HG03097 (cell line): ENCODE data around the gene UNC5CL.
"Not testable (repeated sequence)": the region's sequence is repeated elsewhere in the genome, so short reads cannot be mapped to it uniquely, and the experiment has no call there.

Source experiments
- ATAC-seq: cut with Tn5 transposase; IDR thresholded peaks from one replicate; pipeline ENCODE4 v1.9.1; 2021; ENCODE audit not compliant: unreplicated experiment, low FRiP score

UNC5CL gene

DNA sequence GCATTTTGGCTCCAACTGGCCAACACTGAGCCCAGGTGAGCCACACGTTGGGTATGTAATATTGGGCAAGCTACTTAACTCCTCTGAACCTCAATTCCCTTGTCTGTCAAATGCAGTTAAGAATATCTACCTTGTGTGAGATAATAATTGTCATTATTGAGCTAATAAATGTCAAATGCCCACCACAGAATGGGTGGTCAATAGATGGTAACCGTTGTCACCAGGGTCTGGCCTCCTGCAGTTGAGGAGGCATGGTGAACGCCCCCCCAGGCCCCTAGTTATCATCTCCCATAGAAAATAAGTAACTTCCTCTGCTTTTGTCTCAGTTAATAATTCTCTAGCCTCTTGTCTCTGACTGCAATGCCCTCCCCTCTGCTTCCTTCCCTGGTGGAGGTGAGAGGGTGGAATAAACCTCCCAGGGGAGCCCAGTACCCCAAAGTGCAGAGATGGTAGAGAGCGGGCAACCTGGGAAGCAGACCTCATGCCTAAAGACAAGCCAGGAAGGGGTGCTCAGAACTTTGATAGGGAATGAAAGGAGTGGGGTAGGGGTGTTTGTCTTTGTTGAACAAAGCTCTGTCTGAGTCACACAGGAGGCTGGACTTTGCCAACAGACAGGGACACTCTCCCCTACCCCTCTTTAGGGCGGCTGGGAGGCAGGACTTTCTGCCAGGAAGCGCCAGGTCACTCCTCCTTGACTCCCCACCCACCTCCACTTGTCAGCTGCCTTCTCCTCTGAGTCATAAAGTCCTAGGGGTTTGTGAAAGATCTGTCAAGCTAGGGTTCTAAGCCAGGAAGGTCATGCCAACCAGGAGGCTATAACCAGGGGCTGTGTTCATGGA lies 1.3 kb upstream of the UNC5CL start:
- ATAC-seq, result no peak

DNA sequence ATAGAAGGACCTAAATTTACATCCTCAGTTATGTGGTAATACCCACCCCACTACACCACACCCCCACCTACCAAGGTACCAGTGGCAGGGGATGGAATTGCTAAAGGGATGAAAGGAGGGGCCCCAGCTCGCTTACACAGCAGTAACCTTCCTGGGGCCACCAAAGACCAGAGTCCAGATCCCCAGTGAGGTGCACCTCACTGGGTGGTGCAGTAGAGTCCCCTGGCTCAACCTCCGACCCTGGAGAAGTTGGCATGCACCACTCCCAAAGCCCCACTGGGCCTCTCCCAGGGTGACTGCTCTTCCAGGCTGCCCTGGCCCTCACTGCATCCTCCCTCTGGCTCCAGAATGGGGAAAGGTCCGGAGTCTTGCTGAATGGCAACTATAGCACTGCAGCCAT lies 816 bp downstream of the UNC5CL start:
- no peak for ATAC-seq

DNA sequence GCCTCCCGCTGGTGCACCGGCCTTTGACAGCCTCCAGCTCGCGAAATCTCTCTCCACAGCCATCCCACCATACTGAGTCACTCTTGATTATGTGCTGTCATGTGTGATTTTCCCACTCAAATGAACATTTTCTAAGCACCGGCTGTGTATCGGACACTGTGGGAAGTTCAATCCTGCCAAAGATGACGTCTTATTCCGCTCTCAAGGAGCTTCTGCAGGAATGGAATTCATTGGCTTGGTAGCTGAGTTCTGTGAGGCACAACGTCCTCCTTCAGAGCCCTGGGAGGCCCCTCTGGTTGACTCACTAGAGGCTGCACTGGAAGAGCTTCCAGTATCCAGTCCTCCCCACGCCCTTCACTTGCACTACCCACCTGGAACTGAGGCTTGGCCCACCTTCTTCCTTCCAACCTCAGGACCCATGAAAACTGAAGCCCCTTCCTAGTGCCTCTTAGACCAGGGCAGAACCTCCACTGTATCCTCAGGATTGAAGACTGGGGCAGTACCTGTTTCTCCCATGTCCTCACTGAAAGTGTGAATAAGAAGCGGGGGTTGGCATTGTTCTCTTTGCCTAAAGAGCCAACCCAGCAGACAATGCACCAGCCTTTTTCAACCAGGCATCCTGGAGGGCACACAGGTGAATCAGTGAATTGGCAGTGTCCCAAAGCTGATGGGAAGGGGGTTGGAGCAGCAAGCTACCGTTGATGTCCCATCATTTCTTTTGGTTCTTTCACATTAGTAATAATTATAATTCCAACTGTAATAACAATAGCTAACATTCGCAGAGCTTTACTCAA lies 1.7 kb downstream of the UNC5CL start:
- ATAC-seq, result no peak

GRCh38 chr6:41036601-41037000 lies 2.4 kb downstream of the UNC5CL start:
- ATAC-seq, result no peak

- ATAC-seq, result no peak
Observed at GRCh38 chr6:41036186-41036585, 2.8 kb downstream of the UNC5CL start.

DNA sequence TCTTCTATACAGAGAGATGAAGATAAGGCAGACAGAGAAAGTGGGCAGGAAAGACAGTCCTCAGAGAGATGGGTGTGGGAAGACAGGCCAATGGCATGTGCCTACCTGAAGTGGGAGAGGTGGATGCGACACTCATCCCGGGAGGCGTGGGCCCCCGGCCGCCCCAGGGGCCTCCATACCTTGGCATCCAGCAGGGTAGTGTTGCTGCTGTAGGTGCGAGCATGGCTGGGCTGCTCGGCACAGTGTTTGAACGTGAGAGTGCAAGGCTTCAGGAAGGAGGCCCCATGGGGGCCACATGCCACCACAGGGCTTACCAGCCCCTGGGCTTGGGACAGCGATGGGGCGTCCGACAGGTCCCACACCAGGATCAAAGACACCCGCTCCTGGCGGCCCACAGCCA lies 5.2 kb downstream of the UNC5CL start:
- ATAC-seq, result no peak

- ATAC-seq, result no peak
Observed at GRCh38 chr6:41032830-41033229, 6.2 kb downstream of the UNC5CL start.

DNA sequence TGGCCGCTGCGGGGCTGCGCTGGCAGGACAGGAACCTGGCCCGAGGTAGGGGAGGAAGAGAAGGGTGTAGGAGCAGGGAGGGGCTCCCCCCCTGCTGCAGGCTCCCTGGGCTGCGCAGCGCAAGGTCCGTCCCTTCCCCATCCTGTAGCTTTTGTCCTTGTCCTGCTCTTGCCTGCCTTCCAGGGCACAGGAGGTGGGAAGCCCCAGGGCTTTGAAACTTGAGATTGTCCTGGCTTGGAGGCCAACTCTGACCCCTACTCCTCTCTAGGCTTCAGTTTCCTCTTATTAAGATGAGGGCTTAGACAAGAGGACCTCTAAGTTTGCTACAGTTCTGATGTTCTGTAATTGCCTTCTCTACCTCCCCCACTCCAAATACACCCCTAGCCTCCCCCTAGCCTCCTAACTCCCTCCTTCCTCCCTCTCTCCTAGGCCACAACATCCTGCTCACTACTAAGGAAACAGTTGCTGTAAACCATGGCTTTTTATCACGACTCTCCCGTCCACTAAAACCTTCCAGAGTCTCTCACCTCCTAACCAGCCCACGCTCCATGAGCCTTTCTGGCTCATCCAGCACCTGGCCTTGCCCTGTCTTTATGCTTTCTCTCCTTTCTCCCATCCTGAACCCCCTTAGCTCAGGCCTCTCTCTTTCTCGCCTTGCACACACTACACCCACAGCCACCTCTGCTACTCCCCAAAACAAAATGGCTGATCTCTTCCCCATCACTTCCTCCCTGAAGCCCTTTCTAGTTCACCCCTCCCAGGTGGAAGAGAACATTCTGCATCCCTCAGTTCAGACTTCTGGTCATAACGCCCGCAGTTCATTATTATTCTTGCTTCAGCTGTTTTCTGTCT lies 10.2 kb downstream of the UNC5CL start:
- ATAC-seq, result no peak

GRCh38 chr6:41027799-41028560 lies 11.0 kb downstream of the UNC5CL start:
- peak; percentile 85 for ATAC-seq

- ATAC-seq, result no peak
Observed at GRCh38 chr6:41027241-41027640, 11.8 kb downstream of the UNC5CL start.

GRCh38 chr6:41025966-41026530 lies 13.0 kb downstream of the UNC5CL start:
- no peak for ATAC-seq

DNA sequence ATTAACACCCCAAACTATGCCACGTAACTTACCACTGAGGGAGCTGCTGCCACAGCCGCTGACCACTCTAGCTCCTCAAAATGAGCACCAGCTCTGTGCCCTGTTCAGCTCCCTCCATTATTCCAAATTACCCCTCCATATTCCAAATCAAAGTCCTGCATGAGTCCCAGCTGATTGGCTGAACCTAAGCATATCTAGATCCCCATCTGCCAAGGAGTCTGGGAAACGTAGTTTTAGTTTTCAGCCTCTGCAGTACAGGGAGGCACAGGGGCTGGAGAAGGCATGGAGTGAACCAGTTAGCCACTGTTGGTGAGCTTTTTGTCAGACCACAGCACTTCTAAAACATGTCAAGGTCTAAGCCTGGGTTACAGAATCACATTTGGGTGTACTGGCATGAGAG lies 15.9 kb downstream of the UNC5CL start:
- no peak for ATAC-seq

DNA sequence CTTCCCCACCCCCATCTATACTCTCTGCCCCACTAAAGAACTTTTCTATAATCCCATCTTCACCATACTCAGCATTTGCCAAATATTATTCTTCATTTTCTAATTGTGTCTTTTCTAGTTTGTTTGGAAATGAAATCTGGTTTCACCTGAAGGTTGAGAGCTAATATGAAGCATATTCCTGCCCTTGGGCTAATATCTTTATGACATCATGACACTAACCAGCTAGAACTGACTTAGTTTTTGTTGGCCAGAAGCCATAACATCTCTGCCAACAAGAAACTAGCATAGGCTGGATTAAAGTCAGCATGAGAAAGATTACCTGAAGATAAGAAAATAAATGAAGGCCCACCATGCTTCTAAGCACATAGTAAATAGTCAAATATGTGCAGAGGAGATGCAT lies 16.7 kb downstream of the UNC5CL start:
- no peak for ATAC-seq

- ATAC-seq, result no peak
Observed at GRCh38 chr6:41021832-41022231, 17.2 kb downstream of the UNC5CL start.

- no peak for ATAC-seq
Observed at GRCh38 chr6:41017663-41018062, 21.4 kb downstream of the UNC5CL start.

DNA sequence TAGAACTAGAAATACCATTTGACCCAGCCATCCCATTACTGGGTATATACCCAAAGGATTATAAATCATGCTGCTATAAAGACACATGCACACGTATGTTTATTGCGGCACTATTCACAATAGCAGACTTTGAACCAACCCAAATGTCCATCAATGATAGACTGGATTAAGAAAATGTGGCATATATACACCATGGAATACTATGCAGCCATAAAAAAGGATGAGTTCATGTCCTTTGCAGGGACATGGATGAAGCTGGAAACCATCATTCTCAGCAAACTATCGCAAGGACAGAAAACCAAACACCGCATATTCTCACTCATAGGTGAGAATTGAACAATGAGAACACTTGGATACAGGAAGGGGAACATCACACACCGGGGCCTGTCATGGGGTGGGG lies 23.2 kb downstream of the UNC5CL start:
- ATAC-seq, result not testable (repeated sequence)

DNA sequence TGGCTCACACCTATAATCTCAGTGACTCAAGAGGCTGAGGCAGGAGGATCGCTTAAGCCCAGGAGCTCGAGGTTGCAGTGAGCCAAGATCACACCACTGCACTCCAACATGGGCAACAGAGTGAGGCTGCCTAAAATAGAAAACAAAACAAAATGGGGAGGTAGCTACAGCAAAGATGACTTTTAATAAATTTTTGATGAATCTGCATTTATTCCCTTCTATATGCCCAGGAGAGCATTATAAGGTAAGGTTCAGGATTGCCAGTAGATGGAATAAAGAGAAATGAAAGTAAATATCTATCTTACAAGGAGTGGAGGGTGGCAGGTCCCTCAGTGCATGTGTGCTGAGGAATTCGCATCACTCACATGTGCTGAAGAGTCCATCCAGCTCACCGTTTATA lies 24.2 kb downstream of the UNC5CL start:
- ATAC-seq, result no peak

- ATAC-seq, result no peak
Observed at GRCh38 chr6:41013466-41014153, 25.4 kb downstream of the UNC5CL start.

DNA sequence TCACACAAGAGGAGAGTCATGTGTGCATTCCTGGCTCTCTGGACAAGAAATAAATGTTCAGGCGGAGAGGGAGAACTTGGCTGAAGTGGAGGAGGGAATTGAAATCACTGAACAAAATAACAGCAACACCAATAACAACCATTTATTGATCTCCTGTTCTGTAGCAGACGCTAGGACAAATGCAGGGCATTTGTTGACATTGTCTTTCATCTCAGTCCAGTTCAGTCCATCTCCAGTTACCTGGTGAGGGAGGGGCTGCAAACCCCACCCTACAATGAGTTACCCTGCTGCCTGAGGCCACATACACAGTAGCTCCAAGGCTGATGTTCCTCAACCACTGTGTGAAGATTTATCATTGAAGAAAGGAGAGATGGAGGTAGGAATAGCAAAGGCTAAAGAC lies 27.3 kb downstream of the UNC5CL start:
- ATAC-seq, result no peak
